GM19467 (cell line): Measurements from ENCODE around the gene RERG.

ENCODE experiments used
- ATAC-seq: cut with Tn5 transposase; IDR thresholded peaks from one replicate; pipeline ENCODE4 v1.9.1; 2021; ENCODE audit warnings: mild to moderate bottlenecking, moderate library complexity; ENCODE audit not compliant: unreplicated experiment

RERG gene

DNA sequence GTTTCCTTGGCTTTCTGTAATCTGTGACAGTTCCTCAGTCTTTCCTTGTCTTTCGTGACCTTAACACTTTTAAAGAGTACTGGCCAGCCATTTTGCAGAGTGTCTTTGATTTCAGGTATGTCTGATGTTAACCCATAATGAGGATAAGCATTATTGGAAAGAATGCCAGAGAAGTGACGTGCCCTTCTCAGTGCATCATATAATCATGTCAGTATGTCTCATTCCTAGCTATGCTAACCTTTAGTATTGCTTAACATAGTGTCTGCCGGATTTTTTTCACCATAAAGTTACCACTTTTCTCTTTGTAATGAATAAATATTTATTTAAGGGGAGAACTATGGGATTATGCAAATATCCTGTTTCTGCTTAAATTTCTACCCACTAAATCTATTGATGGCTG lies 28.5 kb downstream of the RERG start:
- ATAC-seq = no peak

GRCh38 chr12:15188127-15188526 lies 33.1 kb downstream of the RERG start:
- no peak for ATAC-seq

GRCh38 chr12:15186597-15186996 lies 34.6 kb downstream of the RERG start:
- no peak for ATAC-seq

DNA sequence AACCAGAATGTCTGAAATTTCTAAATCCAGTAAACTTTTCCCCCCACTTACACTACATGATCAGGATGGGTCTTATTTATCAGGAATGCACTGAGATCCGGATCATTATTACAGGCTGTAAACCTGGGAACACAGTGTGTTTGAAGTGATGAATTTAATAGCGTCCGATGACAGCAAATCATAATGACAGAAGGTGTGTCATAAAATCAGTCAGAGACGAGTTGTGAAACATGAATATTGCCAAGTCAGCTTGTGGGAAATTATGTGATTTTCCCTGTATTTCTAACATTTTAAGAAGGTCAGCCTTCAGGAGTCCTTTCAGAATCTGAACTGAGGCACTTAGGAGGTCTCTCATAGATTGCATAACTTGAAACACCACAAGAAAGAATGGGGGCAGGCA lies 36.7 kb downstream of the RERG start:
- no peak for ATAC-seq

DNA sequence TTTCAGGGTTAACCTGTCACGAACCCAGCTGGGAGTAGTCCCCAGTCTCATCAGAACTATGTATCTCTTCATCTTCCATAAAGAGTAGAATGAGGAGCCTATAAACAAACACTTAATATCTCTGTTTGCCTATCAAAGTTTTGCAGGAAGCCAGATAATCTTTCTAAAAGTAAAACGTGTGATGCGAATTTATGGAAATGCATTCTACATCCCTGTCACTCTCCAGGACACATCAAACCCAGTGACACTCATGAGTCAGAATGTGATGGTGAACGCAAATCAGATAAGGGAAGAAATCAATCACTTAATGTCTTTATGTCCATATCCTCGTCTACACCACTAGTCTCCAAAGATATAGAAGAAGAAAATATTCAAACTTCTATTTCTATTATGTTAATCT lies 37.4 kb downstream of the RERG start:
- no peak for ATAC-seq

DNA sequence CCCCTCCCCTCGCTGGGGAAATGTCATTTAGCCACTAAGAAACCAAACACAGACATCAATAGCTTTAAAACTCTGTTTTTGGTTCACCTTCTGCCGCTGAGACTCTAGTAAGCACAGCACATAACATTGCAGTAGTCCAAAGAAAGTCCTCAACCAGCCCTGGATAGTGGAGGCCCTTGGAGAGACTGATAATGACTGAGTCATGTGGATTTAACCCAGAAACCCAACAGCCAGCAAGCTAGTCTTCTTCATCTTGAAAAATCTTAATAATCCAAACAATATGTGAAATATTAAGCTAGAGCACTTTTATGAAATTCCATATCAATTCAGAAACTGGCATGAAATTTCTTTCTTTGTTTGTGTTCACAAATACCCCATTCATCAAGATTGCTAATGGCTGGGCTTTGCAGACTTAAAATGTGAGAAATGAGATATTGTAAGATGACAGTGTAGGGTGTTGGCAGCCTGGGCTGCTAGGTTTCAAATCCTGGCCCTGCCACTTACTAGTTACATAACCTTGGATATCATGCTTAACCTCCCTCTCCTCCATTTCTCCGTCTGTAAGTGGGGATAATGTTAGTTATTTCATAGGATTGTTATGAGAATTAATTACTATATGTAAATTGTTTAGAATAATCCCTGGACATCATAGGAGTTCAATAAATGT lies 40.1 kb downstream of the RERG start:
- no peak for ATAC-seq

DNA sequence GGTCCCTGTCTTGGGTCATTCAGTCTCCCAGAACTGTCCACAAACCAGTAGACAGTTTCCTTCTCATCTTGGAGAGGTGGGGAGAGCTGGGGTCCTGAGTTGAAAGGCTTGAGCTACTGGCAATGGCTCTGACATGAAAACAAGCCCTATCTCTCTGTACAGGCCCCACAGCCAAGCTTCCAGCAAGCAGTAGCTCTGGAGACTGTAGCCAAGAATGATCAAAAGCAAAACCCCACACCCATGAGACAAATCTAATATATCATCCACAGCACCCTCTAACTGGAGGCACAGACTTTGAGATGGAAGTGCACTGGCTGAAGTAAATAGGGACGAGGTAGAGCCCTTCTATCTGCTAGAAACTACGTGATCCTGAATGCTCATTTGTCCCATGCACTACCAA lies 40.9 kb downstream of the RERG start:
- ATAC-seq = no peak

GRCh38 chr12:15179672-15180071 lies 41.5 kb downstream of the RERG start:
- ATAC-seq = no peak

DNA sequence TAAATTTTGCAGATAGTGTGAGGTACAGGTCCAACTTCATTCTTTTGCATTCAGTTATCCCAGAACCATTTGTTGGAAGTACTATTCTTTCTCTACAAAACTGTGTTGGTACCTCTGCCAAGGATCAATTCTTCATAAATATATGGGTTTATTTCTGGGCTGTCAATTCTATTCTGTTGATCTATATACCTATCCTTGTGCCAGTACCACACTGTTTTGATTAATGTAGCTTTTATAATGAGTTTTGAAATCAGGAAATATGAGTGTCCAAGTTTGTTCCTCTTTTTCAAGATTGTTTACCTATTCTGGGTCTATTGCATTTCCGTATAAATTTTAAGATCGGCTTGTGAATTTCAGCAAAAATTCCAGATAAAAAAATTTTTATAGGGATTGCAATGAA lies 48.1 kb downstream of the RERG start:
- no peak for ATAC-seq

DNA sequence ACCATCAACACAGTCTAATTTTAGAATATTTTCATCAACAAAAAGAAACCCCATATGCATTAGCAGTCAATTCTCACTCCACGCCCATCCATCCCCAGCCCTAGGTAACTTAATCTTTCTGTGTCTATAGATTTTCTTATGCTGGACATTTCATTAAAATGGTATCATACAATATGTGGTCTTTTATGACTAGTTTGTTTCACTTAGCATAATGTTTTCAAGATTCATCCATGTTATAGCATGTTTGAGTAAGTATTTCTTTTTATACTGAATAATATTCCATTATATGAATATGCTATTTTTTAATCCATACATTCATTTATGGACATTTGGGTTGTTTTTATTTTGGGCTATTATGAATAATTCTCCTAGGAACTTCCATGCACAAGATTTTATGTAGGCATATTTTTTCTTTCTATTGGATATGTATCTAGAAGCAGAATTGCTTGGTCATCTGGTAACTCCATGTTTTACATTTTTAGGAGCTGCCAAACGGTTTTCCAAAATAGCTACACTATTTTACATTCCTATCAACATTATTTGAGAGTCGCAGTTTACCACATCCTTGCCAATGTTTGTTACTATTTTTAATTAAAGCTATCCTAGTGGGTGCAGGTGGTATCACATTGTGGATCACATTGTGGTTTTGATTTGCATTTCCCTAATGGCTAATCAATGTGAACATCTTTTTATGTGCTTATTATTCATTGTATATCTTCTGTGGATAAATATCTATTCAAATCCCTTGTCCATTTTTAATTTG lies 49.0 kb downstream of the RERG start:
- ATAC-seq = no peak

- no peak for ATAC-seq
Measured at GRCh38 chr12:15171012-15171655, 50.1 kb downstream of the RERG start.

DNA sequence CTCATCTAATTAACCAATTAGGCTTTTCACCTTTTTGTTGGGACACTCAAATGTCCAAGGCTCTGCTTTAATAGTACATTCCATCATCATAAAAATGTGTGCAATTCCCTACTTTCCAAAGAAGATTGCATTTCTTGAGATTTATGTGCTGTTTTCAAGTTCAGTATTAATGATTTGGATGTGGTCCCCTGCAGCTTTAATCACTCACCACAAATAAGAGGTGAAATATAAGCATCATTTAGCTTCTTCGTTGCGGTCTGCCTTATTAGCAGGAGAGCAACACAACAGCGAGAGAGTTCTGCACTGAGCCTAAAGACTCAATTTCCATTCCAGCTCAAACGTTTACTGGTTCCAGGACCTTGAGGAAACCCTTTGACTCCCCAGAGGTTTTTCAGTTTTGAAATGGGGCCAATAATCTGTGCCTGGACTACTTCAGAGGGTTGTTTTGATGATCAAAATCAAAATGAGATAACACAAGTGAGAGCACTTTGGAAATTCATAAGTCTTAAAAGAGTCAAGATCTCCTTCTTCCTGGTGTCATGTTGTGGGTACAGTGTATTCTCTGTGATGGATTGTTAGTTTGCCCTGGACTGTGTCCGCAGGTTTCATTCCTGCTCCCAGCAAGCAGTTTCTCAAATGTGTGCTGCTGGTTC lies 53.1 kb downstream of the RERG start:
- no peak for ATAC-seq

GRCh38 chr12:15165012-15165659 lies 56.1 kb downstream of the RERG start:
- ATAC-seq = no peak

DNA sequence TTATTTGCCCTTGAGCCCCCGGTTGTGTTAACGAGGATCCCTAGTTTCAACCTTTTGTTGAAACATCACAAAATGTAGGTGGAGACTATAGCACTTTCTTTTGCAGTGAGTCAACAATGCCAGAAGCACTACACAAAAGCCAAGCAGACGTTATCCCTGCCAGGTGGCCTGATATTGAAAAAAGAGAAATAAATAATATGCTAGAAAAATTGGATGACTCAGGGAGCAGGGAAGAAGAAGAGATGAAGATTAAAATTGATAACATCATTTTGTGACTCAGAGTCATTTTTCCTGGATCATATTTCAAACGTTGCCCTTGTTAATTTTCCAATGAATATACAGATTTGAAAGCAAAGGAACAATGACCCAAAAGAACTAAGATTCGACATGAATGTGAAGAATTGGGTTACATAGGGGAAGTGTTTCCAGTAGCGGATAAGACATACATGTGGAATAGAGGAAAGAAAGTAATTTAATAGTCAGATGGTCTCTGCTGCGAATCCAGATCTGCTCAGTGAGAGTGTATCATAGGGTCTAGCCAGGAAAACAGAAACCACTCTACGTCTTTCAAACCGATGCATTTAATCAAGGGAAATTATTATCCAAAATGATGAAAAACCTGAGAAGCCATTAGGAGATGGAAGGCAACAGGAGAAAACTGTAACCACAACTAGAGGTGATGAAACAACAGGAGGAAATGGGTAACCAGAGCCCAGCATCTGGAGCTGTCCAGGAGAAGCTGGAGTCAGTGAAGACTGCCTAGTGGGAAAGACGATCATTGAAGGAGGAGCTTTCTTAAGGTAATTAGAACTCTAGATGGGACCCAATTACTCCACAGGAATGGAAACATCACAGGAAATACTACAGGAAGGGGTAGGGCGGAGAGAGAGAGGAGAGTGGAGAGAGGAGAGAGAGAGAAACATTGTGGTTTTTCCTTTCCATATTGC lies 57.9 kb downstream of the RERG start:
- no peak for ATAC-seq

GRCh38 chr12:15158083-15158482 lies 63.1 kb downstream of the RERG start:
- no peak for ATAC-seq

GRCh38 chr12:15157269-15157671 lies 63.9 kb downstream of the RERG start:
- ATAC-seq = no peak

- ATAC-seq = no peak
Measured at GRCh38 chr12:15155271-15155670, 65.9 kb downstream of the RERG start.

- no peak for ATAC-seq
Measured at GRCh38 chr12:15154103-15154502, 67.1 kb downstream of the RERG start.

DNA sequence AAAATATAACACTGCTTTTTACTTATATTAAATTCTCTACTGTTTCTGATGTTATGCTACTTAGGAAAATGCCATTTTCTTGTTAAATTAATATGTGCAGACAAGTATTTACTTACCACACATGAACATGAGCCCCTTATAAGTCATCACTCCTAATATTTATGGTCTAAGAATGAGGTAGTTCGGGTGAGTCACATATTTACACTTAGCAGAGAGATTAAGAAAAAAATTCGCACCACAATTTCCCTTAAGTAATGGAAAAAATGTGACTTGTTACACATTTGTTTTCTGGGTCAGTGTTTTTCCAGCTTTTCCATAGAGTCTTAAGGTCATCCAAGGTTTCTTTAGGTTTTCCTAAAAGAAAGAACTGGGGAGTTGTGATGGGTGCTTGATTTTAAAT lies 68.3 kb downstream of the RERG start:
- no peak for ATAC-seq

DNA sequence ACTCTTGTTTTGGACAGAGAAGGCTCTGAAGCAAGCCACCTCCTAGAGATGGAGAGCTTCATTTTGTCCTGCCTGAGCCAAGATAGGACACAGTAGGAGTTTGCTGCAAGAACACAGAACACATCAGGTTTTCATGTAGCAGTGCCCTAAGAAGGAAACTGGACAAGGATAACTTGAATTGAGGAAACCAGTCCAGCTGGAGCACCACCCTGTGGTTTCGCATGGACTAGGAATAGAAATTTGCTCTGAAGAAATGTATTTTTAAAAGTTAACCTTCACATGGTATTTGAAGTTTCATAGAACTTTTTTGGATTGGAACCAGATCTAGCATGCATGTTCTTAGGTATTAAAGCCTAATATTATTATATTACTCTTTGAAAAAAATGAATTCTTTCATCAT lies 68.8 kb downstream of the RERG start:
- no peak for ATAC-seq
